Activated gamma-delta T cell treated with Interleukin-2 at 50 U/mL for 16 hours (primary cell): ENCODE measurements around the gene MAGEE2.
A peak's percentile ranks its signal among the peaks of the same experiment; 100 is the strongest.
"Not testable (repeated sequence)": the region's sequence is repeated elsewhere in the genome, so short reads cannot be mapped to it uniquely, and the experiment has no call there.

Experiments
- DNase-seq: peaks from one replicate; pipeline ENCODE4 v3.0.0-alpha.2; 2020

The MAGEE2 gene

GRCh38 chrX:75784680-75785491 lies at the start of gene MAGEE2:
Gene MAGEE2, minus strand, starts transcription at chrX:75785254. Its CDS starts 203 bp downstream, at chrX:75785051.
- no peak for DNase-seq

GRCh38 chrX:75786290-75786689 lies 1.2 kb upstream of the MAGEE2 start:
- DNase-seq: no peak

- DNase-seq: no peak
Measured at GRCh38 chrX:75781611-75782010, 3.4 kb downstream of the MAGEE2 start.

- DNase-seq: not testable (repeated sequence)
Measured at GRCh38 chrX:75768063-75768462, 17.0 kb downstream of the MAGEE2 start.

- DNase-seq: no peak
Measured at GRCh38 chrX:75748431-75748830, 36.6 kb downstream of the MAGEE2 start.

- DNase-seq: peak; percentile 7
Measured at GRCh38 chrX:75746891-75747639, 38.0 kb downstream of the MAGEE2 start.
